Gastrocnemius medialis (tissue), 4 donors: ENCODE data around the gene WDR81.
"Not testable (repeated sequence)": the region's sequence is repeated elsewhere in the genome, so short reads cannot be mapped to it uniquely, and the experiment has no call there.

ENCODE experiments used
- POLR2A ChIP-seq, 2 donors: fragments of 450-650 bp; IDR thresholded peaks; one replicate each; pipeline ENCODE4 v1.6.1; 2017; ENCODE audit warnings: antibody characterized with exemption in 2 of 2, mild to moderate bottlenecking in 2 of 2, moderate library complexity in 2 of 2
- TF ChIP-seq, protein P1 (sequence below), 5 experiments: fragments of 450-650 bp in 3 of 5; fragments of 200-600 bp in 2 of 5; sonication (generic) in 2 of 5; IDR thresholded peaks in 4 of 5; conservative IDR thresholded peaks in 1 of 5; 1 replicate in 4 of 5; 2 replicates in 1 of 5; pipeline ENCODE4 v1.5.1; 2016 to 2019; ENCODE audit warnings: antibody characterized with exemption in 5 of 5, mild to moderate bottlenecking in 3 of 5, moderate library complexity in 3 of 5

DNA sequence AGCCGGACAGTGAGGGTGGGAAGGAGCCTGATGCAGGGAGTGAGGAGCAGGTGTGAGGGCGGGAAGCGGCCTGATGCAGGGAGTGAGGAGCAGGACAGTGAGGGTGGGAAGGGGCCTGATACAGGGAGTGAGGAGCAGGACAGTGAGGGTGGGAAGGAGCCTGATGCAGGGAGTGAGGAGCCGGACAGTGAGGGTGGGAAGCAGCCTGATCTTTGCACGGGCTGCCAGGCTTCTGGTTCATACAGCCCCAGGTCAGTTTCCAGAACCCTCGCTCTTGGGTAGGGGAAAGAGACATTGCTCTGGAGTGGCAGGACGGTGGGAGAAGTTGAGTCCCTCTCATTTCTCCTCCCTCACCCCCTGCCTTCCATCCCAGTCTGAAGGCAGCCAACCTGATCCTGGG, 17.4 kb downstream of the WDR81 start:
- TF ChIP-seq, protein P1, sequence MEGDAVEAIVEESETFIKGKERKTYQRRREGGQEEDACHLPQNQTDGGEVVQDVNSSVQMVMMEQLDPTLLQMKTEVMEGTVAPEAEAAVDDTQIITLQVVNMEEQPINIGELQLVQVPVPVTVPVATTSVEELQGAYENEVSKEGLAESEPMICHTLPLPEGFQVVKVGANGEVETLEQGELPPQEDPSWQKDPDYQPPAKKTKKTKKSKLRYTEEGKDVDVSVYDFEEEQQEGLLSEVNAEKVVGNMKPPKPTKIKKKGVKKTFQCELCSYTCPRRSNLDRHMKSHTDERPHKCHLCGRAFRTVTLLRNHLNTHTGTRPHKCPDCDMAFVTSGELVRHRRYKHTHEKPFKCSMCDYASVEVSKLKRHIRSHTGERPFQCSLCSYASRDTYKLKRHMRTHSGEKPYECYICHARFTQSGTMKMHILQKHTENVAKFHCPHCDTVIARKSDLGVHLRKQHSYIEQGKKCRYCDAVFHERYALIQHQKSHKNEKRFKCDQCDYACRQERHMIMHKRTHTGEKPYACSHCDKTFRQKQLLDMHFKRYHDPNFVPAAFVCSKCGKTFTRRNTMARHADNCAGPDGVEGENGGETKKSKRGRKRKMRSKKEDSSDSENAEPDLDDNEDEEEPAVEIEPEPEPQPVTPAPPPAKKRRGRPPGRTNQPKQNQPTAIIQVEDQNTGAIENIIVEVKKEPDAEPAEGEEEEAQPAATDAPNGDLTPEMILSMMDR (IDR thresholded peaks at IDR 0.05 in 4 of 5, conservative IDR thresholded peaks at IDR 0.05 in 1 of 5): not testable (repeated sequence)
- not testable (repeated sequence) for TF ChIP-seq POLR2A (IDR thresholded peaks at IDR 0.05)
